DMS 273 treated with DMSO at 0.1 percent for 48 hours (cell line): Measurements from ENCODE around the gene CABLES2.
A peak's percentile ranks its signal among the peaks of the same experiment; 100 is the strongest.
"Not testable (repeated sequence)": the region's sequence is repeated elsewhere in the genome, so short reads cannot be mapped to it uniquely, and the experiment has no call there.

ENCODE experiments used
- DNase-seq: peaks from one replicate; lab custom pipeline; 2025; lab: John Stamatoyannopoulos, UW

The CABLES2 gene

GRCh38 chr20:62390317-62391164 is 16.5 kb downstream of the CABLES2 start:
- no peak for DNase-seq

- DNase-seq, result no peak
Observed at GRCh38 chr20:62389601-62390087, 17.4 kb downstream of the CABLES2 start.

GRCh38 chr20:62388839-62389600 is 18.1 kb downstream of the CABLES2 start:
- DNase-seq, result no peak

GRCh38 chr20:62387933-62388635 is 19.0 kb downstream of the CABLES2 start:
- no peak for DNase-seq

- no peak for DNase-seq
Observed at GRCh38 chr20:62387219-62387913, 19.7 kb downstream of the CABLES2 start.

- DNase-seq, result peak; percentile 58
Observed at GRCh38 chr20:62386383-62387218, 20.5 kb downstream of the CABLES2 start, which contains the start of gene RPS21. Gene RPS21, plus strand, starts transcription at chr20:62387103. Its CDS starts 236 bp downstream, at chr20:62387339.

- peak; percentile 35 for DNase-seq
Observed at GRCh38 chr20:62382306-62383198, 24.5 kb downstream of the CABLES2 start.

- DNase-seq, result no peak
Observed at GRCh38 chr20:62381842-62382241, 25.2 kb downstream of the CABLES2 start.

- no peak for DNase-seq
Observed at GRCh38 chr20:62381202-62381797, 25.8 kb downstream of the CABLES2 start.

- DNase-seq, result no peak
Observed at GRCh38 chr20:62378215-62378614, 28.9 kb downstream of the CABLES2 start.

- no peak for DNase-seq
Observed at GRCh38 chr20:62377615-62378178, 29.4 kb downstream of the CABLES2 start.

- DNase-seq, result no peak
Observed at GRCh38 chr20:62377064-62377461, 30.0 kb downstream of the CABLES2 start.

- no peak for DNase-seq
Observed at GRCh38 chr20:62376112-62377063, 30.7 kb downstream of the CABLES2 start.

GRCh38 chr20:62374331-62375152 is 32.5 kb downstream of the CABLES2 start:
- no peak for DNase-seq

GRCh38 chr20:62373631-62374179 is 33.4 kb downstream of the CABLES2 start:
- DNase-seq, result not testable (repeated sequence)
